ENCODE measurements around the gene SMIM12. TPM values are rescaled to one million over a fixed set of nuclear protein-coding genes. Genes with fewer than 3 reads are reported as not detected.

SMIM12 gene
- total RNA-seq, 4 donors from 2014 or later, result 11.8 to 31.2 (median 19.4) TPM

- Histone ChIP-seq H3K27ac (no peak overlapping the region), H3K4me1 (no peaks in the 10 kb centered on the region), H3K27me3 (no peaks in the 10 kb centered on the region), H3K36me3 (no peaks in the 10 kb centered on the region), H3K4me3 (no peak overlapping the region), H3K9me3 (no peaks in the 10 kb centered on the region)
- intact Hi-C loops (cut with DNase I; ENCODE audit: low total_unique reads), result no loop called here
- DNase-seq, result no peak
- TF ChIP-seq POLR2A (IDR thresholded peaks at IDR 0.05) (no peak), CTCF (IDR thresholded peaks at IDR 0.05) (no peak)
Measured at GRCh38 chr1:34899471-34899870, 39.9 kb upstream of the SMIM12 start.

DNA sequence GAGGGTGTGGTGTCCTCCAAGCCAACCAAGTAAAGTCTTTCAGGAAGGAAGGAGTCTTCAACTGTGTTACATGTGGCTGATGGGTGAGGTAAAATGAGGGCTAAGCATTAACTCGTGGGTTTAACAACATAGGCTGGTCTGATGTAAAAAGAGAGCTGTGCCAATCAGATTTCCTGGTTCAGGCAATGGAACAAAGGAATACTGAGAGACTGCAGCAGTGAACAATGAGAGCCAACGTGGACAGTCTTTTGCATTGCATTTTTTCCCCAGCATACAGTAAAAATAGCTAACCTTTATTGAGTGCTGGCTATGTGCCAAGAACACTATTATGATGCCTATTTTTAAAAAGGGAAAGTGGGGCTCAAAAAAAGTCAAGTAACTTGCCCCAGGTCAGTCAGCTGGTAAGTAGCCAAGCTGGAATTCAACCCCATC is 38.8 kb upstream of the SMIM12 start:
- DNase-seq, result no peak
- intact Hi-C loops (cut with DNase I; ENCODE audit: low total_unique reads), result no loop called here
- Histone ChIP-seq H3K4me3 (no peak overlapping the region), H3K27ac (no peak overlapping the region), H3K4me1 (no peaks in the 10 kb centered on the region), H3K36me3 (no peaks in the 10 kb centered on the region), H3K27me3 (no peaks in the 10 kb centered on the region), H3K9me3 (no peaks in the 10 kb centered on the region)
- TF ChIP-seq CTCF (IDR thresholded peaks at IDR 0.05) (no peak), POLR2A (IDR thresholded peaks at IDR 0.05) (no peak)

- no peak for DNase-seq
- Histone ChIP-seq H3K4me3 (no peak overlapping the region), H3K9me3 (no peaks in the 10 kb centered on the region), H3K36me3 (no peaks in the 10 kb centered on the region), H3K27ac (no peak overlapping the region), H3K27me3 (no peaks in the 10 kb centered on the region), H3K4me1 (no peaks in the 10 kb centered on the region)
- intact Hi-C loops (cut with DNase I; ENCODE audit: low total_unique reads), result no loop called here
- TF ChIP-seq POLR2A (IDR thresholded peaks at IDR 0.05), result no peak
- no peak for TF ChIP-seq CTCF (IDR thresholded peaks at IDR 0.05)
Measured at GRCh38 chr1:34896612-34897011, 37.1 kb upstream of the SMIM12 start.

DNA sequence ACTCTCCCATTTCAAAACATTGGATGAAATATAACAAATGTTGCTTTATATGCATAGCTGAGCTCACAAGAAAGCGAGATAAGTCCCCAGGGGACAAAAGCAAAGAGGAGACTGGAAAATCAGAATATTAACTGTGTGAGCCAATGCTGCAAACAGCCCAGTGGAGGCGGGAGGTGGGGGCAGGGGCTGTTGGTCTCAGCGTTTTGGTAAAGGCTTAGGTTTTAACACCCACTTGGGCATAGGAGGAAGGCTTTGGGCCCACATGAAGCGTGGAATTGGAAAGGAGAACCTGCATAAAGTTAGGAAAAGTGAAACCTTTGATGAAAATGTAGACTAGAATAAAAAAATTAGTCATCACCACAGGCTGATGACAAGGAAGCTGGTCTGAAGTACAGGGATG is 30.2 kb upstream of the SMIM12 start:
- H3K4me1 ChIP-seq, result peaks cover 0 to 5% of the 10 kb centered on the region in 2 donors
- no peaks in the 10 kb centered on the region for H3K36me3 ChIP-seq
- no peak overlapping the region for H3K27ac ChIP-seq
- intact Hi-C loops (cut with DNase I; ENCODE audit: low total_unique reads), result no loop called here
- H3K9me3 ChIP-seq, result no peaks in the 10 kb centered on the region
- H3K4me3 ChIP-seq, result no peak overlapping the region
- TF ChIP-seq POLR2A (IDR thresholded peaks at IDR 0.05) (no peak), CTCF (IDR thresholded peaks at IDR 0.05) (no peak)
- H3K27me3 ChIP-seq, result peaks cover 6 to 9% of the 10 kb centered on the region in 2 donors
- no peak for DNase-seq

DNA sequence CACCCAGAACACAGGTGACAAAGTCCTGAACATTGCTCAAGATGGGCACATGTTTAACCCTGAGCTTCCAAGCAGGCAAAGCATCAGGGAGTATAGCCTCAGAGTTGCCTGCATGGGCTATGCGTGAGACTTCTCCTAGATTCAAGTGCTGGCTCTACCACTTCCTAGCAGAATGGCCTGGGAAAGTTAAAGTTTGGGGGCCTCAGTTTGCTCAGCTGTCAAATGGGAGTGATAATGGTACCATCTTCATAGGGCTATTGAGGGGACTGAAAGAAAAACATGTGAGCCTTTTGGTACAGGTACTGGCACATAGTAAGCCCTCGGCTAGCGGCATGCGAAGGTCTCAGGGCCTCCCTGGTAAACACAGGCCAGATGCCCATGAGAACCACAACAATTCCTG is 28.0 kb upstream of the SMIM12 start:
- intact Hi-C loops (cut with DNase I; ENCODE audit: low total_unique reads), result no loop called here
- Histone ChIP-seq H3K4me1 (peaks cover 0 to 5% of the 10 kb centered on the region in 2 donors), H3K4me3 (no peak overlapping the region), H3K36me3 (no peaks in the 10 kb centered on the region), H3K27ac (no peak overlapping the region), H3K9me3 (no peaks in the 10 kb centered on the region), H3K27me3 (peaks cover 6 to 9% of the 10 kb centered on the region in 2 donors)
- no peak for TF ChIP-seq CTCF (IDR thresholded peaks at IDR 0.05)
- TF ChIP-seq POLR2A (IDR thresholded peaks at IDR 0.05), result no peak
- no peak for DNase-seq

Measured in uterus (tissue), 4 donors.